Hepatocyte (in vitro differentiated cells): Measurements from ENCODE around the gene TMEM81.

Experiments
- CTCF ChIP-seq: fragments of 200-600 bp; sonication (generic); IDR thresholded peaks from 2 replicates; pipeline ENCODE4 v1.5.1; 2016; ENCODE audit warnings: antibody characterized with exemption, mild to moderate bottlenecking; ENCODE audit not compliant: poor library complexity
- EZH2 ChIP-seq: fragments of 200-600 bp; sonication (generic); IDR thresholded peaks from 2 replicates; pipeline ENCODE4 v1.6.1; 2016; ENCODE audit warnings: antibody characterized with exemption, mild to moderate bottlenecking, borderline replicate concordance

- no peak for TF ChIP-seq EZH2
- TF ChIP-seq CTCF: no peak
Observed at GRCh38 chr1:205075642-205076155, 8.6 kb downstream of the TMEM81 start.
